Measurements from ENCODE around the gene PGBD2.

Gene PGBD2

DNA sequence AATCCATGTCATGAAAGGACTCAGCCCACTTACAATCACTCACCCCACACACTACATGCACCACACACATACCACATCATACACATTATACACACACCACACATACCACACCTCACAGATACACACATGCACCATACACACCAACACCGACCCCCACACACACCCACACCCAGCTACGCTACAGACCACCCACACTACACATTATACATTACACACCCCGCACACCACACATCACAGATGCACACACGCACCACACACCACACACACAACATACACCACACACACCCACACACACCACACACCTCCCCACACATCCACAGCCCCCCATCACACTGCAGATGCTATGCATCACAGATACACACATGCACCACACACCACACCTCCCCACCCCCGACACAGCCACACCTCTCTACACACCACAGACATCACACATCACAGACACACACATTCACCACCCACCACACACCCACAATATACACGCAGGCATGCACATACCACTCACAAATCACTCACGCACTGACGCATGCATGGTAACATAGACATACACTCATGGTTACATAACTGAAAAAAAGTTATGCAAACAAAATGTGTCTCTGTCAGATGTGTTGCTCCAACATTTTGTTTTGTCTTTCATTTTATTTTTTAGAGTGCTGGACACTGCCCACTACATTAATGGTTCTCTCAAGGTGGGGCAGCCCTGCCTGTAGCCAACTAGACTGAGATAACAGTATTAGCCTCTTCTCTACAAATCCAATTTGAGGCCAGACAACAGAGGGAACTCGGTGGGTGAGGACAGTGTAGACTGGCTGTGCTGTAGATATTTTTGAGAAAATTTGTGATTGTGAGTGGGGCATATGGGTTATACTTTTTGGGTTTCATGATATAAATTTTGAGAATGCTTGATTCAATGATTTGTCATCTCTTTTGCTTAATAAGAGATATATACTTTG, 15.2 kb upstream of the PGBD2 start:
- no peak for DNase-seq (ENCODE audit: low read depth)
- TF ChIP-seq, protein P1, sequence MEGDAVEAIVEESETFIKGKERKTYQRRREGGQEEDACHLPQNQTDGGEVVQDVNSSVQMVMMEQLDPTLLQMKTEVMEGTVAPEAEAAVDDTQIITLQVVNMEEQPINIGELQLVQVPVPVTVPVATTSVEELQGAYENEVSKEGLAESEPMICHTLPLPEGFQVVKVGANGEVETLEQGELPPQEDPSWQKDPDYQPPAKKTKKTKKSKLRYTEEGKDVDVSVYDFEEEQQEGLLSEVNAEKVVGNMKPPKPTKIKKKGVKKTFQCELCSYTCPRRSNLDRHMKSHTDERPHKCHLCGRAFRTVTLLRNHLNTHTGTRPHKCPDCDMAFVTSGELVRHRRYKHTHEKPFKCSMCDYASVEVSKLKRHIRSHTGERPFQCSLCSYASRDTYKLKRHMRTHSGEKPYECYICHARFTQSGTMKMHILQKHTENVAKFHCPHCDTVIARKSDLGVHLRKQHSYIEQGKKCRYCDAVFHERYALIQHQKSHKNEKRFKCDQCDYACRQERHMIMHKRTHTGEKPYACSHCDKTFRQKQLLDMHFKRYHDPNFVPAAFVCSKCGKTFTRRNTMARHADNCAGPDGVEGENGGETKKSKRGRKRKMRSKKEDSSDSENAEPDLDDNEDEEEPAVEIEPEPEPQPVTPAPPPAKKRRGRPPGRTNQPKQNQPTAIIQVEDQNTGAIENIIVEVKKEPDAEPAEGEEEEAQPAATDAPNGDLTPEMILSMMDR (IDR thresholded peaks at IDR 0.05; ENCODE audit: control insufficient read depth, extremely low read depth, insufficient read depth), result no peak
- no peak overlapping the region for H3K4me3 ChIP-seq (ENCODE audit: low read depth, low read length)

DNA sequence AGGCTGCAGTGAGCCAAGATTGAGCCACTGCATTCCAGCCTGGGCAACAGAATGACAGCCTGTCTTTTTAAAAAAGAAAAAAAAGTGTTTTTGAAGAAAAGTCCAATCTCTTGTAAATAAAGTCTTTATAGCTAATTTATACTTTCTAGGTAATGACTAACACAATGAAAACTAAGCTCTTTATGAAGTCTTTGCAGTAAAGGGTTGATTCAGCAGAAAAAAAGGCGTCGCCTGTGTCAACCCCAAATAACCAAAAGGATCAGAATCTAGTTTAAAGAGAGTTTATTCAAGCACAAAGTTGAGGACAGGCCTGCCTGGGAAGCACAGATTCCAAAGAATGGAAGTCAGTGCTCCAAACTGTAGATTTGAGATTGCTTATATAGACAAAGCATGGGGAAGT, 14.3 kb upstream of the PGBD2 start:
- TF ChIP-seq, protein P1 (IDR thresholded peaks at IDR 0.05; ENCODE audit: control insufficient read depth, extremely low read depth, insufficient read depth), result no peak

DNA sequence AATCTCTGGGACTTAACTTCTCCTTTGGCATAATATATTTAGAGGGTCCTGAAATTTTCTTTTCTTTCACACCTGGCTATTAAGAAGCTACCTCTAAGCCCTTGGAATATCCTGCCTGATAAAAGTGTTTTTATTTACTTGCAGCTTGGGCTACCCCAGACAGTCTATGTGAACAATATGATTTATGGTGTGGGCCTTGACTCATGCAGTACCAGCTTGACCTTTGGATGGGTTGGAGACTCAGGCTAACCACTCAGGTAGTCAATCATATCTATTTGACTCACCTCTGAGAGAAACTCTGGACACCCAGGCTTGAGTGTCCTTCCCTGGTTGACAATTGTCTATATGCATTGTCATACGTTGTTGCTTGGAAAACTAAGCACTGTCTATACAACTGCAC, 13.4 kb upstream of the PGBD2 start:
- TF ChIP-seq, protein P1 (IDR thresholded peaks at IDR 0.05; ENCODE audit: control insufficient read depth, extremely low read depth, insufficient read depth), result no peak
- H3K4me3 ChIP-seq (ENCODE audit: low read depth, low read length), result no peak overlapping the region
- DNase-seq (ENCODE audit: low read depth), result no peak

More for the DNA sequence above, 14.3 kb upstream of the PGBD2 start:
- DNase-seq (ENCODE audit: low read depth), result no peak
- no peak overlapping the region for H3K4me3 ChIP-seq (ENCODE audit: low read depth, low read length)

DNA sequence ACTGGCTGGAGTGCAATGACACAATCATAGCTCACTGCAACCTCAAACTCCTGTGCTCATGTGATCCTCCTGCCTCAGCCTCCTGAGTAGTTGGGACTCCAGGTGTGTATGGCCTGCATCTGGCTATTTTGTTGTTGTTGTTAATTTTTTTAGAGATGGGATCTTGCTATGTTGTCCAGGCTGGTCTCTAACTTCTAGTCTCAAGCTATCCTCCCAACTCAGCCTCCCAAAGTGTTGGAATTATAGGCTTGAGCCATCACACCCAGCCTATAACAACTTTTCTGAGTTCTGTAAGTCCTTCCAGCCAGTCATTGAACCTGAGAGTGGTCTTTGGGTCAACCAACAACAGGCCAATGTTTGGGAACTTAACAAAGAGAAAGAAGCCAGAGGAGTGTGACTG, 11.2 kb upstream of the PGBD2 start:
- no peak for DNase-seq (ENCODE audit: low read depth)
- no peak overlapping the region for H3K4me3 ChIP-seq (ENCODE audit: low read depth, low read length)
- TF ChIP-seq, protein P1 (IDR thresholded peaks at IDR 0.05; ENCODE audit: control insufficient read depth, extremely low read depth, insufficient read depth), result no peak

DNA sequence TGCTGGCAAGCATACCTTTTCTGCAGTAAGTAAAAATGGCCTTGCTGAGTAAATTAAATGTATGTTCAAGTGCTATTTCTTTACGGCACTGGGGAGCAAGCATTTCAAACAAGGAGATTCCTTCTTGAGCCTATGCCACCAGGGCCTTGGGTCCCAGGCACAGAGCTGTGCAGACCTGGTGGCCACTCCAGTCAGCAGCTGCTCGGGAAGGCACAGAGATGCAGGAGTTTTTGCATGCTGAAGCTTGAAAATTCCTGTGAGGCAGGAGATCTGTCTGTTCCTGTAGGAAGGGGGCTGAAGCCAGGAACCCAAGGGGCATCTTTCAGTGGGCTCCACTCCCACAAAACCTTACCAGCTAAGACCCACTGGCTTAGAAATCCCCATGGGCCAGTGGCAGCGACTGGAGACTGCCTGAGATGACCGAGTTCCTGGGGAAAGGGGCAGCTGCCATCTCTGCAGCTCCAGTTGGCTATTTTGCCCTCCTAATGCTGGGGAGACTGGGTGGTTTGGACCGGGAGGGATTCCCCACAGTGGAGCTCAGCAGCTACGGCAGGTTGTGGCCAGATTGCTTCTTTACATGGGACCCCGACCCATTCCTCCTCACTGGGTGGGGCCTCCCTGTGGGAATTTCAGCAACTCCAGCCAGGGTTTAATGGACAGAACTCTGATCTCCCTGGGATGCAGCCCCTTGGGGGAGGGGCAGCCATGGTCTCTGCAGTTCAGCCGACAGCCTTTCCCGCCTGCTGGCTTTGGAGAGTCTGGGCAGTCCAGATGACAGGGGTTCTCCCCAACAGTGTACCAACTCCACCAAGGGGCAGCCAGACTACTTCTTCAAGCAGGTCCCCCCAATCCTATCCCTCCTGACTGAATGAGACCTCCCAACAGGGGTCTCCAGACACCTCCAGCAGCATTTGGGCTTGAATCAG, 8.4 kb upstream of the PGBD2 start:
- H3K4me3 ChIP-seq (ENCODE audit: low read depth, low read length), result no peak overlapping the region
- TF ChIP-seq, protein P1 (IDR thresholded peaks at IDR 0.05; ENCODE audit: control insufficient read depth, extremely low read depth, insufficient read depth), result no peak
- DNase-seq (ENCODE audit: low read depth), result no peak

DNA sequence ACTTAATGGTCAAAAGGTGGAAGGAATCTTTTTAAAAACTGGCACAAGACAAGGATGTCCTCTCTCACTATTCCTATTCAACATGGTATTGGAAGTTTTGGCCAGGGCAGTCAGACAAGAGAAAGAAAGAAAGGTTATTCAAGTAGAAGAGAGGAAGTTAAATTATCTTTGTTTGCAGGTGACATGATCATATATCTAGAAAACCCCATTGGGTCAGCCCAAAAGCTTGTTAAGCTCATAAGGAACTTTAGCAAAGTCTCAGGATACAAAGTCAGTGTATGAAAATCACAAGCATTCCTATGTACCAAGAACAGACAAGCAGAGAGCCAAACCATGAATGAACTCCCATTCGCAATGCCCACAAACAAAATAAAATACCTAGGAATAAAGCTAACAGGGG, 5.4 kb upstream of the PGBD2 start:
- H3K4me3 ChIP-seq (ENCODE audit: low read depth, low read length), result no peak overlapping the region
- TF ChIP-seq, protein P1 (IDR thresholded peaks at IDR 0.05; ENCODE audit: control insufficient read depth, extremely low read depth, insufficient read depth), result no peak
- DNase-seq (ENCODE audit: low read depth), result no peak

All from LNCaP clone FGC (cell line).